ENCODE results near the gene RAB17.

DNA sequence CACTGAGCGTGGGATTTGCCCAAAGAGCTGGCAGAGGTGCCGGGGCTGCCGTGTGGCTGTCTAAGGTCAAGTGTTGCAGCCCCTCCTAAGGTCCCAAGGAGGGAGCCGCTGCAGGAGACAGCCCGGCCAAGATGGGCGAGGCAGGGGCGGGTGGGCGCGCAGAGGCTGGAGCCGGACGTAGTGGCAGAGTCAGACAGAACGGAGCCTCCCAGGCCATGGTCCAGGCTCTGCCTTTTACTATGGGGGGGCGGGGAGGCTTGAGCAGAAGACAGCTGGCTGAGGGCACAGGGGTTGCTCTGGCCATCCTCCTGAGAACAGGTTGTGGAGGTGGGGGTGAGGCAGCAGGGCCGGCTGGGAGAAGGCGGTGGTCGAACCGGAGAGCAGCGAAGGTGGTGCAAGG is 51.6 kb downstream of the RAB17 start:
- TF ChIP-seq CTCF (IDR thresholded peaks at IDR 0.05; ENCODE audit: low read depth, low read length) (no peak), POLR2A (IDR thresholded peaks at IDR 0.05; ENCODE audit: extremely low read depth, insufficient read length) (no peak)
- TF ChIP-seq, protein P1, sequence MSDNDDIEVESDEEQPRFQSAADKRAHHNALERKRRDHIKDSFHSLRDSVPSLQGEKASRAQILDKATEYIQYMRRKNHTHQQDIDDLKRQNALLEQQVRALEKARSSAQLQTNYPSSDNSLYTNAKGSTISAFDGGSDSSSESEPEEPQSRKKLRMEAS (IDR thresholded peaks at IDR 0.05; ENCODE audit: low read depth, low read length): no peak
